Activated CD8-positive, alpha-beta T cell treated with anti-CD3 and anti-CD28 coated beads for 36 hours (primary cell): ENCODE data around the gene UQCR10. TPM values are rescaled to one million over a fixed set of nuclear protein-coding genes. Genes with fewer than 3 reads are reported as not detected.
"Not testable (repeated sequence)": the region's sequence is repeated elsewhere in the genome, so short reads cannot be mapped to it uniquely, and the experiment has no call there.

ENCODE experiments used
- ATAC-seq: fragments of 200-7000 bp; cut with Tn5 transposase; one replicate; pipeline ENCODE4 v1.10.0; 2021; ENCODE audit warnings: mild to moderate bottlenecking, moderate library complexity
- CTCF ChIA-PET: fragments of 350-600 bp; sonication (Branson Sonifier 250); formaldehyde crosslinking; loops from one replicate; lab custom pipeline; 2021; ENCODE audit warnings: antibody characterized with exemption; lab: Charles Lee
- POLR2A ChIA-PET: fragments of 350-600 bp; sonication (Branson Sonifier 250); formaldehyde crosslinking; loops from one replicate; lab custom pipeline; 2021; ENCODE audit warnings: antibody characterized with exemption; lab: Charles Lee
- DNase-seq: peaks from one replicate; pipeline ENCODE4 v3.0.0-alpha.2; 2020
- H3K27ac Mint-ChIP-seq: one replicate; pipeline ENCODE4 v1.8.0; 2021; ENCODE audit warnings: mild to moderate bottlenecking, mixed read lengths
- H3K27me3 Mint-ChIP-seq: one replicate; pipeline ENCODE4 v1.8.0; 2021; ENCODE audit warnings: mixed read lengths
- H3K36me3 Mint-ChIP-seq: one replicate; pipeline ENCODE4 v1.8.0; 2021; ENCODE audit warnings: low read depth, mixed read lengths
- H3K4me1 Mint-ChIP-seq: one replicate; pipeline ENCODE4 v1.8.0; 2021; ENCODE audit warnings: low read depth, mixed read lengths
- H3K4me3 Mint-ChIP-seq: one replicate; pipeline ENCODE4 v1.8.0; 2021; ENCODE audit warnings: mild to moderate bottlenecking, moderate library complexity, mixed read lengths
- H3K9me3 Mint-ChIP-seq: one replicate; pipeline ENCODE4 v1.8.0; 2021; ENCODE audit warnings: mixed read lengths
- CTCF ChIP-seq: fragments of 200-600 bp; IDR thresholded peaks from one replicate; pipeline ENCODE4 v1.8.0; 2022; ENCODE audit warnings: antibody characterized with exemption, mild to moderate bottlenecking
- intact Hi-C: fragments of 100-400 bp; cut with micrococcal nuclease; formaldehyde crosslinking; loops from one replicate; pipeline ENCODE4 v1.10.0; 2022
- total RNA-seq, 2 experiments: library from RNA; stranded (reverse); gene quantifications; one replicate each; pipeline ENCODE4 v1.2.3, GENCODE V29; 2021

UQCR10 gene
- total RNA-seq, 2 experiments from 2014 or later, result 92.4 to 105 TPM

GRCh38 chr22:29750559-29751538 is 16.3 kb upstream of the UQCR10 start:
- ATAC-seq, result peak; percentile 76

GRCh38 chr22:29751669-29752068 is 15.5 kb upstream of the UQCR10 start:
- no peak overlapping the region for H3K4me3 Mint-ChIP-seq
- intact Hi-C loops, result no loop called here
- H3K27me3 Mint-ChIP-seq, result no peaks in the 10 kb centered on the region
- peaks cover 2% of the 10 kb centered on the region for H3K36me3 Mint-ChIP-seq
- no peak for TF ChIP-seq CTCF
- ATAC-seq, result no peak
- no peak overlapping the region for H3K27ac Mint-ChIP-seq
- no peak for DNase-seq
- H3K9me3 Mint-ChIP-seq, result no peaks in the 10 kb centered on the region
- CTCF ChIA-PET, result interaction anchor here (1.3 kb wide), 2 partner anchors 126 to 254 kb away, joined by 4 to 8 read pairs; no protein-coding TSS in a partner anchor
- POLR2A ChIA-PET, result no interaction called here
- peaks cover 10% of the 10 kb centered on the region for H3K4me1 Mint-ChIP-seq

More at GRCh38 chr22:29750559-29751538, 16.3 kb upstream of the UQCR10 start:
- Mint-ChIP-seq H3K27me3 (no peaks in the 10 kb centered on the region), H3K9me3 (no peaks in the 10 kb centered on the region), H3K4me1 (peaks cover 10% of the 10 kb centered on the region), H3K4me3 (no peak overlapping the region), H3K27ac (peak overlapping the region; percentile 81), H3K36me3 (peaks cover 2% of the 10 kb centered on the region)
- POLR2A ChIA-PET, result no interaction called here
- peak; percentile 41 for DNase-seq
- CTCF ChIA-PET, result interaction anchor here (0.9 to 1.3 kb wide), 2 partner anchors 49 to 255 kb away, joined by 3 to 4 read pairs; no protein-coding TSS in a partner anchor
- intact Hi-C loops, result no loop called here
- no peak for TF ChIP-seq CTCF

GRCh38 chr22:29753808-29754657 is 13.1 kb upstream of the UQCR10 start:
- intact Hi-C loops, result no loop called here

GRCh38 chr22:29754658-29755395 is 12.3 kb upstream of the UQCR10 start:
- CTCF ChIA-PET, H3K27ac Mint-ChIP-seq, ATAC-seq: not testable (repeated sequence)

More at GRCh38 chr22:29753808-29754657, 13.1 kb upstream of the UQCR10 start:
- Mint-ChIP-seq H3K36me3 (peaks cover 2% of the 10 kb centered on the region), H3K27ac (no peak overlapping the region), H3K9me3 (no peaks in the 10 kb centered on the region), H3K4me1 (peaks cover 10% of the 10 kb centered on the region), H3K4me3 (no peak overlapping the region), H3K27me3 (no peaks in the 10 kb centered on the region)
- ChIA-PET POLR2A (interaction anchor here (0.6 to 0.7 kb wide), 2 partner anchors 264 to 508 kb away, joined by 3 read pairs; no protein-coding TSS in a partner anchor), CTCF (no interaction called here)
- DNase-seq, result no peak
- TF ChIP-seq CTCF, result no peak
- no peak for ATAC-seq

More at GRCh38 chr22:29754658-29755395, 12.3 kb upstream of the UQCR10 start:
- intact Hi-C loops, H3K9me3 Mint-ChIP-seq, DNase-seq, H3K36me3 Mint-ChIP-seq, H3K27me3 Mint-ChIP-seq, H3K4me3 Mint-ChIP-seq: not testable (repeated sequence)
- peaks cover 10% of the 10 kb centered on the region for H3K4me1 Mint-ChIP-seq
- POLR2A ChIA-PET, result interaction anchor here (0.7 kb wide), 1 partner anchor 263 kb away, joined by 3 read pairs; no protein-coding TSS in a partner anchor
